IPS-20b (cell line): Measurements from ENCODE around the gene MLPH.
A peak's percentile ranks its signal among the peaks of the same experiment; 100 is the strongest.

Experiments
- H3K27ac ChIP-seq: one replicate; pipeline ENCODE4 v1.5.1; 2013; ENCODE audit warnings: low read length
- H3K27me3 ChIP-seq: 2 replicates; pipeline ENCODE4 v1.6.1; 2013; ENCODE audit warnings: mild to moderate bottlenecking, low read length, inconsistent platforms; ENCODE audit not compliant: insufficient read depth
- H3K36me3 ChIP-seq: 2 replicates; pipeline ENCODE4 v1.6.1; 2013; ENCODE audit warnings: low read depth, mild to moderate bottlenecking, inconsistent platforms, low read length, moderate library complexity; ENCODE audit not compliant: insufficient read depth
- H3K4me1 ChIP-seq: 2 replicates; pipeline ENCODE4 v1.6.1; 2013; ENCODE audit warnings: mild to moderate bottlenecking, control low read depth, inconsistent platforms, low read length, moderate library complexity; ENCODE audit not compliant: insufficient read depth
- H3K4me3 ChIP-seq: 2 replicates; pipeline ENCODE4 v1.5.1; 2013; ENCODE audit warnings: mild to moderate bottlenecking, low read length, inconsistent platforms
- H3K9ac ChIP-seq: 2 replicates; pipeline ENCODE4 v1.6.1; 2013; ENCODE audit warnings: low read depth, mild to moderate bottlenecking, inconsistent platforms, low read length, moderate library complexity
- H3K9me3 ChIP-seq: 2 replicates; pipeline ENCODE4 v1.6.1; 2013; ENCODE audit warnings: mild to moderate bottlenecking, low read depth, low read length, inconsistent platforms; ENCODE audit not compliant: insufficient read depth

MLPH gene

GRCh38 chr2:237483018-237483731 is 3.9 kb upstream of the MLPH start:
- H3K27ac ChIP-seq: no peak overlapping the region
- H3K4me1 ChIP-seq: no peaks in the 10 kb centered on the region; the same call in 1 of the 2 replicates
- no peak overlapping the region for H3K4me3 ChIP-seq
- peaks cover 94% of the 10 kb centered on the region for H3K27me3 ChIP-seq
- H3K9ac ChIP-seq: no peak overlapping the region
- no peaks in the 10 kb centered on the region for H3K36me3 ChIP-seq
- no peaks in the 10 kb centered on the region for H3K9me3 ChIP-seq

- Histone ChIP-seq H3K4me1 (peaks cover 8% of the 10 kb centered on the region; the same call in 1 of the 2 replicates), H3K27me3 (peaks cover 89% of the 10 kb centered on the region)
These were observed 1.7 kb upstream of the MLPH start for GRCh38 chr2:237485304-237485703.

GRCh38 chr2:237485844-237486243 is 1.2 kb upstream of the MLPH start:
- Histone ChIP-seq H3K27ac (no peak overlapping the region), H3K9me3 (peaks cover under 1% of the 10 kb centered on the region; the same call in 1 of the 2 replicates), H3K4me1 (peaks cover 12% of the 10 kb centered on the region; the same call in 1 of the 2 replicates), H3K9ac (no peak overlapping the region), H3K4me3 (peak overlapping the region; percentile 64), H3K27me3 (peaks cover 84% of the 10 kb centered on the region), H3K36me3 (no peaks in the 10 kb centered on the region)

More at GRCh38 chr2:237485304-237485703, 1.7 kb upstream of the MLPH start:
- Histone ChIP-seq H3K9ac (no peak overlapping the region), H3K36me3 (no peaks in the 10 kb centered on the region), H3K27ac (no peak overlapping the region), H3K9me3 (no peaks in the 10 kb centered on the region), H3K4me3 (no peak overlapping the region)

GRCh38 chr2:237486334-237486818 is 675 bp upstream of the MLPH start:
- H3K36me3 ChIP-seq: no peaks in the 10 kb centered on the region
- peaks cover 12% of the 10 kb centered on the region for H3K4me1 ChIP-seq
- no peak overlapping the region for H3K9ac ChIP-seq
- peaks cover 80% of the 10 kb centered on the region for H3K27me3 ChIP-seq
- peaks cover 5% of the 10 kb centered on the region for H3K9me3 ChIP-seq
- no peak overlapping the region for H3K27ac ChIP-seq
- H3K4me3 ChIP-seq: peak overlapping the region; percentile 64

GRCh38 chr2:237487496-237487895 is 445 bp downstream of the MLPH start:
- Histone ChIP-seq H3K4me3 (peak overlapping the region; percentile 64; the same call in 1 of the 2 replicates), H3K9me3 (peaks cover 14% of the 10 kb centered on the region), H3K4me1 (peaks cover 12% of the 10 kb centered on the region), H3K27me3 (peaks cover 69% of the 10 kb centered on the region), H3K36me3 (peaks cover 5% of the 10 kb centered on the region; the same call in 1 of the 2 replicates), H3K9ac (no peak overlapping the region), H3K27ac (no peak overlapping the region)

GRCh38 chr2:237488295-237488694 is 1.2 kb downstream of the MLPH start:
- Histone ChIP-seq H3K9me3 (peaks cover 14% of the 10 kb centered on the region), H3K9ac (no peak overlapping the region), H3K27ac (no peak overlapping the region)

GRCh38 chr2:237488901-237489860 is 2.1 kb downstream of the MLPH start:
- peak overlapping the region; percentile 29; the same call in 1 of the 2 replicates for H3K9ac ChIP-seq
- no peak overlapping the region for H3K27ac ChIP-seq
- H3K27me3 ChIP-seq: peaks cover 57% of the 10 kb centered on the region
- H3K4me3 ChIP-seq: no peak overlapping the region
- H3K4me1 ChIP-seq: peaks cover 12% of the 10 kb centered on the region
- H3K36me3 ChIP-seq: peaks cover 8% of the 10 kb centered on the region; the same call in 1 of the 2 replicates
- H3K9me3 ChIP-seq: peaks cover 14% of the 10 kb centered on the region

More at GRCh38 chr2:237488295-237488694, 1.2 kb downstream of the MLPH start:
- Histone ChIP-seq H3K4me1 (peaks cover 12% of the 10 kb centered on the region), H3K36me3 (peaks cover 5% of the 10 kb centered on the region; the same call in 1 of the 2 replicates), H3K27me3 (peaks cover 61% of the 10 kb centered on the region), H3K4me3 (no peak overlapping the region)

GRCh38 chr2:237490009-237490711 is 3.1 kb downstream of the MLPH start:
- peaks cover 8% of the 10 kb centered on the region for H3K36me3 ChIP-seq
- peak overlapping the region; percentile 29; the same call in 1 of the 2 replicates for H3K9ac ChIP-seq
- peak overlapping the region; percentile 14; the same call in 1 of the 2 replicates for H3K4me3 ChIP-seq
- H3K27me3 ChIP-seq: peaks cover 47% of the 10 kb centered on the region
- peaks cover 12% of the 10 kb centered on the region for H3K4me1 ChIP-seq
- no peak overlapping the region for H3K27ac ChIP-seq
- peaks cover 14% of the 10 kb centered on the region for H3K9me3 ChIP-seq

GRCh38 chr2:237490795-237491194 is 3.7 kb downstream of the MLPH start:
- H3K4me3 ChIP-seq: peak overlapping the region; percentile 14; the same call in 1 of the 2 replicates
- H3K36me3 ChIP-seq: peaks cover 8% of the 10 kb centered on the region
- H3K27me3 ChIP-seq: peaks cover 41% of the 10 kb centered on the region
- peaks cover 12% of the 10 kb centered on the region for H3K4me1 ChIP-seq
- H3K9me3 ChIP-seq: peaks cover 14% of the 10 kb centered on the region
- no peak overlapping the region for H3K9ac ChIP-seq
- H3K27ac ChIP-seq: no peak overlapping the region

- Histone ChIP-seq H3K27ac (no peak overlapping the region), H3K36me3 (peaks cover 8% of the 10 kb centered on the region), H3K4me1 (peaks cover 12% of the 10 kb centered on the region), H3K9me3 (peaks cover 14% of the 10 kb centered on the region), H3K27me3 (peaks cover 32% of the 10 kb centered on the region), H3K9ac (no peak overlapping the region), H3K4me3 (no peak overlapping the region)
These were observed 4.6 kb downstream of the MLPH start for GRCh38 chr2:237491515-237492118.
